GM10248 (cell line): ENCODE results near the gene CCDC69.
A peak's percentile ranks its signal among the peaks of the same experiment; 100 is the strongest.

Experiments
- CTCF ChIA-PET: fragments of 300-600 bp; sonication (Branson Sonifier 250); formaldehyde crosslinking; extraction: SDS; loops from one replicate; lab custom pipeline; 2021; ENCODE audit warnings: antibody characterized with exemption; lab: Yijun Ruan, JAX
- POLR2A ChIA-PET: fragments of 350-650 bp; sonication (Branson Sonifier 250); formaldehyde crosslinking; extraction: SDS; loops from one replicate; lab custom pipeline; 2020; ENCODE audit warnings: antibody characterized with exemption; lab: Yijun Ruan, JAX
- DNase-seq: peaks from one replicate; pipeline ENCODE4 v3.0.0; 2012; ENCODE audit errors: extremely low spot score
- TF ChIP-seq, protein P1 (sequence below): IDR thresholded peaks from 2 replicates; pipeline ENCODE4 v1.5.1; 2012; ENCODE audit warnings: mild to moderate bottlenecking, low read depth; ENCODE audit errors: extremely low read depth, missing control alignments, control extremely low read depth

CCDC69 gene

DNA sequence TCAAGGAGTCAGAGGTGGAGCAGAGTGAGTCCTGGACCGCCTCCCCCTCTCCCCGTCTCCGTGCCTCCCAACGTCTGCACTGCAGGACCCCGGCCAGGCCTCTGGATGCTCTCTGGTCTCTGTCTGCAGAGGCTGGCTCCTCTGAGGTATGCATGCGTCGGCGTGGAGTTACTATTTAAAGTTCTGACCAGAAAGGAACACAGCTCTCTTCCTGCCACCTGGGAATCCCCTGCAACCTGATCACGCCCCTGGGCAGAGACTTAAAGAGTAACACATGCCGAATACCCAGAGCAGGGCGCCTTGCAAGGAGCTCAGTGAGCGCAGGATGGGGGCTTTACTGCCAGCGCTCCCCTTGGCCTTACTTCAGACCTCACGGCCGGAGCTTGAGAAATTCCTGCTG lies 82.4 kb downstream of the CCDC69 start:
- CTCF ChIA-PET: interaction anchor here (1.1 to 13.7 kb wide), 10 partner anchors 9 to 175 kb away, joined by 4 to 221 read pairs (median 8); no protein-coding TSS in a partner anchor

GRCh38 chr5:151140686-151141459 lies 83.0 kb downstream of the CCDC69 start:
- ChIA-PET POLR2A (interaction anchor here (0.9 to 2.0 kb wide), 6 partner anchors 10 to 74 kb away, joined by 3 to 13 read pairs (median 4); no protein-coding TSS in a partner anchor), CTCF (interaction anchor here (0.9 to 13.7 kb wide), 12 partner anchors 9 to 175 kb away, joined by 3 to 221 read pairs (median 6); no protein-coding TSS in a partner anchor)
- TF ChIP-seq, protein P1, sequence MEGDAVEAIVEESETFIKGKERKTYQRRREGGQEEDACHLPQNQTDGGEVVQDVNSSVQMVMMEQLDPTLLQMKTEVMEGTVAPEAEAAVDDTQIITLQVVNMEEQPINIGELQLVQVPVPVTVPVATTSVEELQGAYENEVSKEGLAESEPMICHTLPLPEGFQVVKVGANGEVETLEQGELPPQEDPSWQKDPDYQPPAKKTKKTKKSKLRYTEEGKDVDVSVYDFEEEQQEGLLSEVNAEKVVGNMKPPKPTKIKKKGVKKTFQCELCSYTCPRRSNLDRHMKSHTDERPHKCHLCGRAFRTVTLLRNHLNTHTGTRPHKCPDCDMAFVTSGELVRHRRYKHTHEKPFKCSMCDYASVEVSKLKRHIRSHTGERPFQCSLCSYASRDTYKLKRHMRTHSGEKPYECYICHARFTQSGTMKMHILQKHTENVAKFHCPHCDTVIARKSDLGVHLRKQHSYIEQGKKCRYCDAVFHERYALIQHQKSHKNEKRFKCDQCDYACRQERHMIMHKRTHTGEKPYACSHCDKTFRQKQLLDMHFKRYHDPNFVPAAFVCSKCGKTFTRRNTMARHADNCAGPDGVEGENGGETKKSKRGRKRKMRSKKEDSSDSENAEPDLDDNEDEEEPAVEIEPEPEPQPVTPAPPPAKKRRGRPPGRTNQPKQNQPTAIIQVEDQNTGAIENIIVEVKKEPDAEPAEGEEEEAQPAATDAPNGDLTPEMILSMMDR: no peak

More for the DNA sequence above, 82.4 kb downstream of the CCDC69 start:
- TF ChIP-seq, protein P1: no peak
- POLR2A ChIA-PET: interaction anchor here (0.6 to 2.0 kb wide), 10 partner anchors 9 to 111 kb away, joined by 3 to 13 read pairs (median 4); partner anchors contain the start of gene GM2A
- DNase-seq: peak; percentile 84

DNA sequence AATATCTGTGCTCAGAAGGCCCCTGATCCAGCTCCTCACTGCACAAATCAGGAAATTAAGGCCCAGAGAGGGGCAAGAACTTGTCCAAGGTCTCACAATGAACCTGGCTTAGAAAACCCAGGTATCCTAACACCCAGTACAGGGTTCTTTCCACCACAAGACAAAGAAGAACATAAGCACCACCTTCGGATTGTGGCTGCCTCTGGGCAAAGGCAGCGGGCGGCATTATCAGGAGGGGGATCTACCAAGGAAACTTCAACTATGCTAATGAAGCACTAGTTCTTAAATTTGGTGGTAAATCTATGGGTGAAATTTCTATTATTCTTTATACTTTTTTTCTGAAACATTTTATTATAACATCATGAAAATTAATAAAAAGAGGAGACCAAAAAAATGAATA lies 84.2 kb downstream of the CCDC69 start:
- TF ChIP-seq, protein P1: no peak
- ChIA-PET POLR2A (no interaction called here), CTCF (interaction anchor here (0.9 to 13.7 kb wide), 5 partner anchors 14 to 53 kb away, joined by 3 to 221 read pairs (median 55); no protein-coding TSS in a partner anchor)
- no peak for DNase-seq

More at GRCh38 chr5:151140686-151141459, 83.0 kb downstream of the CCDC69 start:
- DNase-seq: no peak

- ChIA-PET POLR2A (no interaction called here), CTCF (interaction anchor here (3.3 to 13.7 kb wide), 3 partner anchors 11 to 23 kb away, joined by 23 to 221 read pairs (median 67); no protein-coding TSS in a partner anchor)
- TF ChIP-seq, protein P1: no peak
- no peak for DNase-seq
Observed at GRCh38 chr5:151139015-151139414, 84.9 kb downstream of the CCDC69 start.

- POLR2A ChIA-PET: no interaction called here
- CTCF ChIA-PET: interaction anchor here (1.2 to 13.7 kb wide), 4 partner anchors 8 to 15 kb away, joined by 3 to 221 read pairs (median 15); no protein-coding TSS in a partner anchor
- TF ChIP-seq, protein P1: no peak
- no peak for DNase-seq
Observed at GRCh38 chr5:151138114-151138513, 85.8 kb downstream of the CCDC69 start.

GRCh38 chr5:151137067-151137825 lies 86.6 kb downstream of the CCDC69 start:
- CTCF ChIA-PET: interaction anchor here (0.9 to 13.7 kb wide), 7 partner anchors 9 to 384 kb away, joined by 3 to 221 read pairs (median 7); no protein-coding TSS in a partner anchor
- TF ChIP-seq, protein P1: no peak
- DNase-seq: no peak
- POLR2A ChIA-PET: no interaction called here
